Activated CD4-positive, alpha-beta T cell treated with anti-CD3 and anti-CD28 coated beads, Interleukin-2, amount 50 U/mL, for 4 hours (primary cell): Measurements from ENCODE around the gene SOCS7.

ENCODE experiments used
- DNase-seq, 2 experiments: peaks; one replicate each; pipeline ENCODE4 v3.0.0-alpha.2; 2020

SOCS7 gene

GRCh38 chr17:38338053-38338452, 13.6 kb upstream of the SOCS7 start:
- no peak for DNase-seq

GRCh38 chr17:38338535-38338934, 13.1 kb upstream of the SOCS7 start:
- no peak for DNase-seq

- no peak for DNase-seq
Observed at GRCh38 chr17:38339891-38340290, 11.8 kb upstream of the SOCS7 start.

GRCh38 chr17:38341035-38341721, 10.5 kb upstream of the SOCS7 start:
- no peak for DNase-seq

GRCh38 chr17:38342886-38343607, 8.6 kb upstream of the SOCS7 start:
- DNase-seq, result no peak

- no peak for DNase-seq
Observed at GRCh38 chr17:38343608-38344419, 7.8 kb upstream of the SOCS7 start, which contains the start of gene GPR179. GPR179 (minus strand) TSS chr17:38343956; CDS start chr17:38343789, 167 bp downstream.

- no peak for DNase-seq
Observed at GRCh38 chr17:38344420-38344745, 7.3 kb upstream of the SOCS7 start.

GRCh38 chr17:38345743-38346142, 5.9 kb upstream of the SOCS7 start:
- DNase-seq, result no peak

GRCh38 chr17:38349097-38349730, 2.4 kb upstream of the SOCS7 start:
- peak; percentile 83 to 90 for DNase-seq

- no peak for DNase-seq
Observed at GRCh38 chr17:38350035-38350434, 1.6 kb upstream of the SOCS7 start.

GRCh38 chr17:38352245-38353085, 821 bp downstream of the SOCS7 start:
- peak in 1 of 2 experiments; percentile 14 for DNase-seq

- DNase-seq, result no peak
Observed at GRCh38 chr17:38353086-38353604, 1.5 kb downstream of the SOCS7 start.

GRCh38 chr17:38353668-38354067, 2.0 kb downstream of the SOCS7 start:
- no peak for DNase-seq

GRCh38 chr17:38354466-38354865, 2.8 kb downstream of the SOCS7 start:
- no peak for DNase-seq

GRCh38 chr17:38355251-38355650, 3.6 kb downstream of the SOCS7 start:
- DNase-seq, result no peak

- DNase-seq, result no peak
Observed at GRCh38 chr17:38357486-38358123, 6.0 kb downstream of the SOCS7 start.

- DNase-seq, result no peak
Observed at GRCh38 chr17:38358586-38359513, 7.2 kb downstream of the SOCS7 start.

- no peak for DNase-seq
Observed at GRCh38 chr17:38361694-38362465, 10.2 kb downstream of the SOCS7 start.

- no peak for DNase-seq
Observed at GRCh38 chr17:38363016-38363415, 11.4 kb downstream of the SOCS7 start.

GRCh38 chr17:38364741-38365140, 13.1 kb downstream of the SOCS7 start:
- no peak for DNase-seq
